Non-pigmented ciliary epithelial cell (primary cell): ENCODE results near the gene ATG4D.
"Not testable (repeated sequence)": the region's sequence is repeated elsewhere in the genome, so short reads cannot be mapped to it uniquely, and the experiment has no call there.

Experiments used
- DNase-seq: peaks from one replicate; pipeline ENCODE4 v3.0.0-alpha.2; 2010; ENCODE audit warnings: low read depth

The ATG4D gene

GRCh38 chr19:10552510-10553053, 8.9 kb downstream of the ATG4D start:
- no peak for DNase-seq

DNA sequence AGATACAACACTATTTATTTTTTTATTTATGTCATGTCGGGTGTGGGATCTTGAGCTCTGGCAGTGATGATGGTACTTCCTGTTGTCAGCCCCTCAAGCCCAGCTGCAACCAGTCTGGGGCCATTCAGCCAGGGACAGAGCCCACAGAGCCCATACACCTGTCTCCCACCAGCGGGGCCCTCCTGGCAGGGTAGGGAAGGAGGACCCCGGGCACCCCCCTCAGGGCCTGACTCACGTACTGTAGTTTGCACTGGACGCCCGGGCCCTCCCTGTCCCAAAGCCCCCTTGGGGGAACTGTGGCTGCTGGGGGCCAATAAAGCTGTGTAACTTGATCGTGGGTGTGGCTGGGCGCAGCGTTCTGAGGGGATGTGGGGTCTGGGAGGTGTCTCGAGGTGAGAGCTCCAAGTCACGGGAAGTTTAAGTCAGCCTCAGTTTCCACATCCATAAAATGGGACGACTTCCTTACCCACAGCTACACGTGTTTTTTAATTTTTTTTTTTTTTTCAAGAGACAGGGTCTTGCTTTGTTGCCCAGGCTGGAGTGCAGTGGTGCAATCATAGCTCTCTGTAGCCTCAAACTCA, 9.5 kb downstream of the ATG4D start:
- DNase-seq = no peak

- DNase-seq = no peak
These were observed 10.3 kb downstream of the ATG4D start for GRCh38 chr19:10553943-10554381.

DNA sequence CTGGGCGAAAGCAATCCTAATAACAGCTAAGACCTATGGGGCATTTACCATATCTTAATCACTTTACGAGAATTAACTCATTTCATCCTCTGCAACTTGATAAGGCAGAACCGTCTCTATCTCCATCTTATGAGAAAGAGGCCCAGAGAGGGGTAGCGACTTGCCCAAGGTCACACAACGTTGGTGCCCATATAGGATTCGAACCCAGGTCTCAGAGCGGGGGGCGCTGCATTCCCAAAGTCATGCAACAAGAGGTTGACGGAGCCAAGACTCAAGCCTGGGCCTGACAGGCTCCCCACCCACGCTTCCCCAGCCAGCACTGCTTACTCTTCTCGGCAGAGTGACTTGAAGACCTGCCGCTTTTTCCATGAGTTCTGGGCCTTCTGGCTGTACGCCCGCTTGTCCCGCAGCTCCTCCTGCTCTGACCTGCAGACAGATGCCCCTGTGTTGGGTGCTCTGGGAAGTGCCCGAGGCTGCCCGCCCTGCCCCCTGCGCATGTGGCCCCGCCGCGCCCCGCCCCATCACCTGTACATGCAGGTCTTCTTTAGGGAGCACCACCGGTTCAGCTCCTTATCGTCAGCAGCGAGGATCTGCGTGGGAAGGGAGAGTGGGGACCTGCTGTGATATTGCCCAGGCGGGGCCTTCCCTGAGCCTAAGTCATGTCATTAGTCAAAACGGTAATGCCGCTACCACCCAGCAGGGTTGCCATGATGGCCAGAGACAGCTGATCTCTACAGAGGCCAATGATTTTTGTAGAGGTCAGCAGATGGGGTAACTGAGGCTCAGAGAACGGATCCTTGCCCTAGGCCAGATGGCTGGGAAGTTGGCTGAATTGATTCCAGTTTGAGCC, 11.3 kb downstream of the ATG4D start:
- DNase-seq = no peak

DNA sequence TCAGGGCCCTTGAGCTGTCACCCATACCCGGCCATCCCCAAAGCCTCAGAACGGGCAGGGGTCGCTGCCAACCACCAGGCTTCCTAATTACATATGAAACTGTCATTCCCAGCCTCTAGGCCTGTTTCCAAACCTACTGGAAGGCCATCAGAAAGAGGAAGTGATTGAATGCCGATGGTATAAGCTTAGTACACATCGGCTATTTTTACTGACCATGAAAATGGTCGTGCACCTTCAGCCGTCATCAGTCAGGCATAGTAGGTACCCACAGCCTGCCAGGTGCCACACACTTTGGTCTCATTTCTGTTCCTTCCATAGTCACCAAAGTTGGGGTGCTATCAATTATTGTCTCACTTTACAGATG, 11.9 kb downstream of the ATG4D start:
- DNase-seq = no peak

GRCh38 chr19:10557603-10558197, 14.0 kb downstream of the ATG4D start:
- no peak for DNase-seq

DNA sequence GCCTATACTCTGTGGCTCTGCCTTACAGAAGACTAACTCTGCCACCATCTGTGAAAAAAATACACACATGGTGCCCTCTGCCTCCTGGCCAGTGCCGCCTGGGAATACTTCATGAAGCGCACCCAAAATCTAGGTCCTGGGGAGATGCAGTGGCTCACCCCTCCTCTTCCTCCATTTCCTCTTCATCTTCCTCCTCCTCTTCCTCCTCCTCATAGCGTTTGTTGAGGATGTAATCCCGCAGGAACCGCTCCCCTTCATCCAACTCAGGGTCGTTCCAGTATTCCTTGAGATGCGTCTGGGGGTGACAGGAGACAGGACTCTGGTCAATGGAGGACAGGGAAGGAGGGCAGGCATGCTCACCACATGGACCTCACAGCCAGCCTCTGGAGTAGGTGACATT, 16.4 kb downstream of the ATG4D start:
- no peak for DNase-seq

DNA sequence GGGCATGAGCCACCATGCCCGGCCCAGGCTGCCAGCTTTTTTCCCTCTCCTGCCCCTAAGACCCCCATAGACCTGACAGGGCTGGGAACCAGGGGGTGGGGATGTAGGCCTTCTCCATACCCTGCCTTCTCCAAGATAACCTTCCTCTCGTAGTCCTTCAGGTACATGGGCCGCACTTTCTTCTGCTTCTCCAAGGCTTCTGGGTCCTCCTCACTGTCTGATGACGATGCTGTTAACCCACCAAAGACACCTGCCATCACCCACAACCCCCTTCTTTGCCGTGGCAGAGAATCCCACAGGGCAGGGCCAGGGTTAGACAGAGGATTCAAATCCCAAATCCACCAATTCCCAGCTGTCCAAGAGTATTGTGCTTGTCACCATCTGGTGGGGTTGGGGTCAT, 18.9 kb downstream of the ATG4D start:
- DNase-seq = no peak

- DNase-seq = no peak
These were observed 21.4 kb downstream of the ATG4D start for GRCh38 chr19:10565028-10565566.

DNA sequence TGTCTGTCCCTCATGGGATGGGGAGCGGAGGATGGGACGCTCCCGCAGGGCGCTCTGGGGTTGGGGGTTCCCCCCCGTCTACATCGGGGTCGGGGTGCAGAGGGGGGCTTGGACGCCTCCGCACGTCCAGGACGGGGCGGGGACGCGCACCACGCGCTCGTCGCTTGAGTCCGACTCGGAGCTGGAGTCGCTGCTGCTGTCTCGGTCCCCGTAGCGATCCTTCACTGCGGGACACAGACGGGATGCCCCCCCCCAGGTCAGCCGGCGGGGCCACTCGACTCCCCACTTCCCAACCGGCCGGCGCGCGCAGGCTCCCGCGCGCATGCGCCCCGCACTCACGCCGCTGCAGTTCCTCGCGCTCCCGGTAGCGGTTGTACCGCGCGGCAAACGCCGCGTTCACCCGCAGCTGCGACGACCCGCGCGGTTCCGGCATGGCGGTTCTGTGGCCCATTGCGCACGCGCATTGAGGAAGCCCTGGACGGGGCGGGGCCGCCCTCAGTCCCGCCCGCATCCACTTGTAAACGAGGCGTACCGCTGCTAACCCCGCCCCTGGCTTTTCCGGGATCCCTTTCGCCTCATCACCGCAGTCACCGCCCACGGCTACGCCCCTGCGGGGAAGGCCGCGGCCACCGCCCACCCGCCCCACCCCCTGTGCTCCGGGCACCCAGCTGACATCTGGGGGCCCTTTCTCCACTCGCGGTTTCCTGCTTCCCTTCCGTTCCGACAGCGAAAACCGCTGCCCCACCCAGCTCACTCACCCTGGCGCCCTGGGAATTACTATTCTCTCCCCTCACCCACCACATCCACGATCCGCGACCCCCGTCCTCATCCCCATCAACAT, 22.1 kb downstream of the ATG4D start, which contains the start of gene KRI1:
Gene KRI1 (minus strand): TSS at position 444 of the 841 bp plus-strand sequence. CDS start 11 bp downstream, at position 433.
- peak; percentile 84 for DNase-seq

- no peak for DNase-seq
These were observed 22.6 kb downstream of the ATG4D start for GRCh38 chr19:10566408-10566657.

DNA sequence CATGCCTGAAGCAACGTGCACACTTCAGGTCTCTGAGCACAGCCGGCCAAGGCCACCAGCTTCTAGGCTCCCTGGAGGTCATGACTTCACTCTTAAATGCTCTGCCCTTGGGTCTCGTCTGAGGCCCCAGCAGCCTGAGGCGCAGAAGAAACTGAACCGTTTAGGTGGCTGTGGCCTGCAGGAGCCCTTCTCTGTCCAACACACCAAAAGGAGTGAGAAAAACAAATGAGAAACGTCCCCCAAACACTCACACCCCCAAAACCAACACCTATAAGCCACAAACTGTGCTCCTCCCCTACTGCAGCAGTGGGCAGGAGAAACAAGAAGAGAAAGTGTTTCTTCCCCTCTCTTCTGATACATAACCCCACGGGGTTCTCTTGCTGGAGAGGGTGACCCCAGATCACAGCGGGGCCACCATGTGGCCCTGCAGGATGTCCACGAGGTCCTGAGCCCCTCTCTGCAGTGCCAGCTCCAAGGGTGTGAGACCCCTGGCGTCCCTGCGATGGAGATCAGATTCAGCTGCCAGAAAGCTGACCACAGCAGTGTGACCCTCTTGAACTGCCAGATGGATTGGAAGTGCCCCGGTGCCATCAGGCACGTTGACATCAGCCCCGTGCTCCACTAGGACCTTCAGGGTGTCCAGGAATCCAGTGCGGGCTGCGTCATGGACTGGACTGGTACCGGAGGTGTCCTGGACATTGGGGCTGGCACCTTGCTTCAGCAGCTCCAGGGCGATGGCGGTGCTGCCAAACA, 23.1 kb downstream of the ATG4D start:
- no peak for DNase-seq

DNA sequence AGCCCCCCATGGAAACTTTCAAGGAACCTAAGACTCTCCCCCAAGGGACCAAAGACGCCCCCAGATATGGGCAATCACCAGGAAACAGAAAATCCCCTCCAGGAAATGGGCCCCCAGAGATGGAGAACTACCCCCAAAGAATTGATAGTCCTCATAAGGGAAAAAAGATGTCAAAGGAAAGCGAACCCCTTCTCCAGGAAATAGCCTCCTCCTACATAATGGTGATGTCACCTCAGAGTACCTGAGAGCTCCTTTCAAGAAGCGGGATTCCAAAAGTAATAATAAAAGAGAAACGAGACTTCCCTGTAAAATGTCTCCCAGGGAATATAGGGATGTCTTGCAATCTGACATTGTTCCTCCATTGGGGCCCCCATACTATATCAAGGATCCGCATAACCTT, 24.0 kb downstream of the ATG4D start:
- DNase-seq = no peak

DNA sequence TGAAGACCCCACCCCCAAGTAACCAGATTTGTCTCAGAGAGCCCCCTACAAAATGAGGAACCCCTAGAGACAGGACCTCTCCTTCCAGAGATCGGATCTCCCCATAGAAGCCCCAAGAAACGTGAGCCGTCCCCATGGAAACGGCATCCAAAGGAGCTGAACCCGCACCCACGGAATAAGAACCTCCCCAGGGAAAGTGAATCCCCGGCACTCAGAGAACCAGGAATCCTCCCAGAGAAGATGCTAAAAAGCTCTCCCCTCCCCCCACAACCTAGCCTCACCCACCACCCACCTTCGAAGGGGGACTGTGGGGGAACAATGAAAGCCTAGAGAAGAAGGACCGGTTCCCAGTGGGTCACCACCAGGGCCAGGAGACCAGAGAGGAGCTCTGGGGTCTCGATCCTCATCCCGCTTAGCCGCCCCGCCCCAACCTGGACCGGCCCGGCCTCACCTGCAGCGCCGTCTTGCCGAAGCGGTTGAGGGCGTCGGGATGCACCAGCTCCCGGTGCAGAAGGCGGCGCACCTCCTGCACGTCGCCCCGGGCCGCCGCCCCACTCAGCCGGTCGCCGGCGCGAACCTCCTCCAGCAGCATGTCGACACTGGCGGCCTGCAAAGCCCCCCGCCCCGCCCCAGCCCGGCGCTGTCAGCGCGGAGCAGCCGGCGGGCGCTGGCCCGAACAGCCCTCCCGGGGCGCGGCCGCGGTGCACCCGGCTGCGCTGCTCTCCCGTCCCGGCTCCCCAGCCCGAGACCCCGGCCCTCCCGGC, 24.5 kb downstream of the ATG4D start:
- no peak for DNase-seq

DNA sequence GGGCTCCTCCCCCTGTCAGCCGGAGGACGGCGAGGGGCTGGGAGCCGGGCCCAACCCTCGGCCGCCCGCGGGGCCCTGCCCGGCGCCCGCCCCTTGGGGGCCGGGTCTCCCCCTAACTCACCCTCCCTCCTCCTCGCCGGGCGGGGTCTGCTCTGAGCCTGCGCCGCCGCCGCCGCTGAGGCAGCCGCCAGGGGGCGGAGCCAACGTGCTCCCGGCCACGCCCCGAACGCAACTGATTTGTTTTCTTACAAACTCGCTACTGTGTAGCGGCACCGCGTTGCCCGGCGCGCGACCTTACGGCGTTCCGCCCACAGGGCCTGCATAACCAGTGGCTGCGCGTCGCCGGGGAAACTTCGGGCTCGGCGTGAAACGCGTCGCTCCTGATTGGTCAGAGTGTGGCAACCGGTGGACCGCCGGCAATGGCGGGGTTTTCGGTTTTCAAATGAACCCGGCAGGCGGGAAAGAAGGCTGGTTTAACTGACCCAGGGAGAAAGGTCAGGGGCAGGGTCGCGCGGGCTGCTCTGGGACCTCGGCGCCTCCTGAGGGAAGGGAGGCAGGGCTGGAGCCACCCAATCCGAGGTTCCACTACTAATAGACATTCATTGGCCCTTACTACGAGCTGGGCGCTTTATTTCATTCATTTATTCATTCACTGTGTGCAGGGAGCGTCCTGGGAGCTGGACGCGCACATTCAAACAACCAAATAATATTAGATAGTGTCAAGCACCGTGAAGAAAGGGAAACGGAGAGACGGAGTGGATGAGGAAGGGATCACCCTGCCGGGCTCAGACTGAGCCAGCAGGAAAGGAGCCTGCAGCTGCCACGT, 25.3 kb downstream of the ATG4D start, which contains the start of gene CDKN2D:
Gene CDKN2D (minus strand): TSS at position 154 of the 826 bp plus-strand sequence. CDS start 326 bp downstream, outside the sequence.
- DNase-seq = peak; percentile 96

DNA sequence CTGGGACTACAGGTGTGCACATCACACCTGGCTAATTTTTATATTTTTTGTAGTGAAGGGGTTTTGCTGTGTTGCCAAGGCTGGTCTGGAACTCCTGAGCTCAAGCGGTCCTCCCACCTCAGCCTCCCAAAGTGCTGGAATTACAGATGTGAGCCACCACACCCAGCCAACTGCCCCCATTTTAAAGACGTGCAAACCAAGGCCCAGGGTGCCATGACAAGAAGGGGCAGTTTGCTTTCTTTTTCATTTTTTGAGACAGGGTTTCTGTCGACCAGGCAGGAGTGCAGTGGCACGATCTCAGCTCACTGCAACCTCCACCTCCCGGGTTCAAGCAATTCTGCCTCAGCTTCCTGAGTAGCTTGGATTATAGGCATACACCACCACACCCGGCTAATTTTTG, 30.1 kb downstream of the ATG4D start:
- not testable (repeated sequence) for DNase-seq

- DNase-seq = no peak
These were observed 30.8 kb downstream of the ATG4D start for GRCh38 chr19:10574462-10574861.

- no peak for DNase-seq
These were observed 31.5 kb downstream of the ATG4D start for GRCh38 chr19:10575011-10575716.

DNA sequence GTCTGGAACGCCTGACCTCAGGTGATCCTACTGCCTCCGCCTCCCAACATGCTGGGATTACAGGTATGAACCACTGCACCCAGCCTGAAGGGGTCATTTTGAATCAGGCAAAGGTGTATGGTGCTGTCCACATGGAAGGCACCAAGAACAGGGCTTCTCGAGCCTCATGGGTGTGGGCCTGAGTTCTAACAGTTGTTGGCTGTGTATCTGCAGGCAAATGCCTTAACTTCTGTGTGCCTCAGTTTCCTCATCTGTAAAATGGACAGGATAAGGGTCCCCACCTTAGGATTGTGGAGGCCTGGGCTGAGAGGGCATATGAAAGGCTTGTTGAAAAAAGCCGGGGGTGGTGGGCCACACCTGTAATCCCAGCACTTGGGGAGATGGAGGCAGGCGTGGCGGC, 34.2 kb downstream of the ATG4D start:
- DNase-seq = no peak
